HepG2 (cell line): ENCODE results near the gene SEM1. TPM values are rescaled to one million over a fixed set of nuclear protein-coding genes. Genes with fewer than 3 reads are reported as not detected.

ENCODE experiments used
- ATAC-seq: fragments of 200-7000 bp; cut with Tn5 transposase; 3 replicates; pipeline ENCODE4 v1.9.1; 2020; ENCODE audit warnings: mild to moderate bottlenecking, moderate library complexity
- BruUV-seq: library from RNA; stranded (reverse); fragments of 400-500 nt; replicated peaks from 2 replicates; lab custom pipeline; 2021; lab: Mats Ljungman, UMichigan
- CTCF ChIA-PET: fragments of 300-600 bp; formaldehyde crosslinking; extraction: SDS; loops from one replicate; lab custom pipeline; 2021; ENCODE audit warnings: low total read pairs, inconsistent platforms, low intra/inter-chr PET ratio; lab: Yijun Ruan, JAX
- POLR2A ChIA-PET: fragments of 350-600 bp; sonication (Branson Sonifier 250); formaldehyde crosslinking; loops from one replicate; lab custom pipeline; 2020; ENCODE audit warnings: antibody characterized with exemption, inconsistent platforms; lab: Yijun Ruan, JAX
- DNase-seq: peaks from one replicate; pipeline ENCODE4 v3.0.0-alpha.2; 2015; ENCODE audit warnings: low spot score
- FAIRE-seq: peaks from 3 replicates; lab custom pipeline; 2011; peaks lifted over from hg19 to GRCh38; lab: Jason Lieb, UNC
- H2AFZ ChIP-seq: one replicate; pipeline ENCODE4 v1.6.1; 2011; ENCODE audit warnings: low read length, inconsistent platforms
- H3K27ac ChIP-seq: fragments of 300-600 bp; 3 replicates; pipeline ENCODE4 v1.8.0; 2011; ENCODE audit warnings: mixed run types, mild to moderate bottlenecking, mixed read lengths, low read length, inconsistent platforms; ENCODE audit not compliant: insufficient read depth; ENCODE audit errors: extremely low read length
- H3K27me3 ChIP-seq, 2 experiments: fragments of 200-600 bp in 1 of 2; 2 replicates in 1 of 2; 3 replicates in 1 of 2; pipeline versions ENCODE4 v1.6.0 to v1.8.0; 2011; ENCODE audit warnings: low read length in 2 of 2, mild to moderate bottlenecking in 2 of 2, moderate library complexity in 2 of 2, inconsistent platforms in 1 of 2; ENCODE audit not compliant: insufficient read depth in 2 of 2, control insufficient read depth in 1 of 2
- H3K36me3 ChIP-seq, 2 experiments: fragments of 200-600 bp in 1 of 2; replicated peaks in 1 of 2; 2 replicates in 1 of 2; 3 replicates in 1 of 2; pipeline versions ENCODE4 v1.5.1 to v1.8.0; 2011; ENCODE audit warnings: low read length in 2 of 2, inconsistent platforms in 1 of 2; ENCODE audit not compliant: insufficient read depth in 2 of 2, control insufficient read depth in 1 of 2
- H3K4me1 ChIP-seq: 2 replicates; pipeline ENCODE4 v1.5.1; 2012; ENCODE audit warnings: low read length, inconsistent platforms; ENCODE audit not compliant: insufficient read depth
- H3K4me2 ChIP-seq: 2 replicates; pipeline ENCODE4 v1.6.0; 2011; ENCODE audit warnings: low read depth, low read length, inconsistent platforms
- H3K4me3 ChIP-seq, 3 experiments: fragments of 200-600 bp in 1 of 3; sonication (generic), shearing (Covaris generic) in 1 of 3; replicated peaks in 1 of 3; 2 replicates each; pipeline ENCODE4 v1.5.1; 2011 to 2016; ENCODE audit warnings: low read length in 3 of 3, inconsistent platforms in 2 of 3, low read depth in 2 of 3, mild to moderate bottlenecking in 2 of 3, control low read depth in 1 of 3, mixed read lengths in 1 of 3; ENCODE audit not compliant: insufficient read depth in 1 of 3
- H3K79me2 ChIP-seq: one replicate; pipeline ENCODE4 v1.6.1; 2011; ENCODE audit warnings: low read length, inconsistent platforms; ENCODE audit not compliant: insufficient read depth
- H3K9ac ChIP-seq: 2 replicates; pipeline ENCODE4 v1.6.0; 2011; ENCODE audit warnings: mild to moderate bottlenecking, low read depth, low read length, inconsistent platforms; ENCODE audit not compliant: insufficient read depth
- H3K9me3 ChIP-seq: 2 replicates; pipeline ENCODE4 v1.5.1; 2012; ENCODE audit warnings: mild to moderate bottlenecking, low read length
- H4K20me1 ChIP-seq: 2 replicates; pipeline ENCODE4 v1.6.0; 2011; ENCODE audit warnings: inconsistent platforms, mild to moderate bottlenecking, low read length, moderate library complexity; ENCODE audit not compliant: insufficient read depth
- ARID5B ChIP-seq: IDR thresholded peaks from 2 replicates; pipeline ENCODE4 v1.4.0; 2020; ENCODE audit warnings: mild to moderate bottlenecking, missing genetic modification reagents
- CBX1 ChIP-seq: IDR thresholded peaks from one replicate; pipeline ENCODE4 v1.6.1; 2016; ENCODE audit warnings: antibody characterized with exemption, low read depth
- CC2D1A ChIP-seq: sonication (generic); formaldehyde crosslinking; IDR thresholded peaks from 2 replicates; pipeline ENCODE4 v1.8.1; 2023; ENCODE audit warnings: mild to moderate bottlenecking, missing genetic modification reagents
- CENPT ChIP-seq: sonication (generic); formaldehyde crosslinking; IDR thresholded peaks from 2 replicates; pipeline ENCODE4 v1.8.0; 2022; ENCODE audit warnings: low read depth, mild to moderate bottlenecking, moderate library complexity, missing genetic modification reagents
- CENPX ChIP-seq: sonication (generic); formaldehyde crosslinking; IDR thresholded peaks from 2 replicates; pipeline ENCODE4 v1.9.0; 2021; ENCODE audit warnings: mild to moderate bottlenecking, missing genetic modification reagents, moderate library complexity
- SALL2 ChIP-seq: sonication (generic); formaldehyde crosslinking; IDR thresholded peaks from 2 replicates; pipeline ENCODE4 v1.8.1; 2023; ENCODE audit warnings: mild to moderate bottlenecking, missing genetic modification reagents, inconsistent platforms
- SMAD1 ChIP-seq: sonication (generic); formaldehyde crosslinking; IDR thresholded peaks from 2 replicates; pipeline ENCODE4 v1.4.0; 2020; ENCODE audit warnings: missing genetic modification reagents, low read depth, mild to moderate bottlenecking, borderline replicate concordance
- SMARCC2 ChIP-seq: fragments of 450-650 bp; IDR thresholded peaks from 2 replicates; pipeline ENCODE4 v1.6.1; 2017; ENCODE audit warnings: antibody characterized with exemption, mild to moderate bottlenecking
- SSRP1 ChIP-seq: IDR thresholded peaks from 2 replicates; pipeline ENCODE4 v1.6.1; 2016; ENCODE audit warnings: control low read depth
- ZNF382 ChIP-seq: sonication (generic); formaldehyde crosslinking; IDR thresholded peaks from 2 replicates; pipeline ENCODE4 v1.5.0; 2020; ENCODE audit warnings: missing genetic modification reagents, mild to moderate bottlenecking, borderline replicate concordance
- in situ Hi-C: cut with HindIII; loops from 2 replicates; pipeline ENCODE4 v1.10.0; 2017; ENCODE audit warnings: low pct_unique_long_range_greater_than_20kb; ENCODE audit not compliant: extremely low pct_ligation_motif_present
- intact Hi-C: fragments of 100-400 bp; cut with micrococcal nuclease; formaldehyde crosslinking; loops from one replicate; pipeline ENCODE4 v1.10.0; 2022; ENCODE audit not compliant: unreplicated experiment
- polyA plus RNA-seq, 8 experiments: library from polyadenylated mRNA; depleted of rRNA in 3 of 8; stranded (reverse) in 7 of 8; unstranded in 1 of 8; fragments of >200 nt; fragmentation: Illumina TruSeq in 4 of 8; extraction: Trizol in 4 of 8; gene quantifications; 2 replicates each; pipeline versions ENCODE4 v1.2.1 to v1.2.3, GENCODE V29; 2011 to 2016; ENCODE audit warnings: low read depth in 4 of 8, missing spikeins in 1 of 8, mixed read lengths in 1 of 8; ENCODE audit not compliant: insufficient read depth in 1 of 8
- total RNA-seq, 5 experiments: library from RNA; depleted of rRNA; stranded (reverse); fragments of >200 nt; fragmentation: Illumina TruSeq; extraction: Trizol; gene quantifications; 2 replicates each; pipeline ENCODE4 v1.2.3, GENCODE V29; 2016; ENCODE audit warnings: low read depth in 1 of 5

The SEM1 gene
- total and polyA plus RNA-seq, 2 of the 13 experiments (the other 11 are each of a cell fraction or from before 2014, with no cell fraction given), result 40.7 to 174 TPM

GRCh38 chr7:96686305-96686704, 23.3 kb downstream of the SEM1 start:
- Histone ChIP-seq H3K79me2 (peaks cover 3% of the 10 kb centered on the region), H3K36me3 (peaks cover 1 to 17% of the 10 kb centered on the region in 2 experiments; a peak in 3 of 5 replicates), H3K4me2 (no peak overlapping the region), H3K4me3 (no peak overlapping the region), H3K9ac (no peak overlapping the region), H3K27me3 (no peaks in the 10 kb centered on the region), H3K27ac (no peak overlapping the region), H2AFZ (no peak overlapping the region), H3K9me3 (no peaks in the 10 kb centered on the region), H4K20me1 (no peaks in the 10 kb centered on the region), H3K4me1 (no peaks in the 10 kb centered on the region)
- no peak for TF ChIP-seq ZNF382 (CRISPR knock-in tag)
- no peak for TF ChIP-seq CC2D1A (CRISPR knock-in tag)
- TF ChIP-seq CBX1, result no peak
- TF ChIP-seq SSRP1 (CRISPR knock-in tag), result no peak
- no peak for TF ChIP-seq SMAD1 (CRISPR knock-in tag)
- TF ChIP-seq SMARCC2, result no peak
- TF ChIP-seq CENPT (CRISPR knock-in tag), result no peak
- TF ChIP-seq ARID5B, result no peak
- no peak for TF ChIP-seq SALL2 (CRISPR knock-in tag)
- TF ChIP-seq CENPX, result no peak
- no TSS peak for BruUV-seq
- ChIA-PET CTCF (no interaction called here), POLR2A (no interaction called here)
- no peak for DNase-seq
- in situ Hi-C loops, result no loop called here
- intact Hi-C loops, result no loop called here
- ATAC-seq, result no peak
- FAIRE-seq, result no peak
